Melanocyte of skin (primary cell): ENCODE results near the gene OTUB1. TPM values are rescaled to one million over a fixed set of nuclear protein-coding genes. Genes with fewer than 3 reads are reported as not detected.

Experiments
- small RNA-seq, 2 donors: library from RNA; depleted of rRNA; stranded (forward); fragments of <200 nt; gene quantifications; one replicate each; pipeline ENCODE3, GENCODE V24; 2012
- total RNA-seq, 2 donors: library from RNA; depleted of rRNA; stranded (reverse); fragments of >200 nt; gene quantifications; 2 replicates each; pipeline ENCODE4 v1.2.3, GENCODE V29; 2012

Gene OTUB1
- total RNA-seq: 10 to 100 TPM; 58.2 to 74.3 TPM

GRCh38 chr11:63986156-63986931 lies at the start of gene OTUB1:
TSS of gene OTUB1 (plus strand) at chr11:63986438. CDS start at chr11:63986457, 19 bp downstream.

DNA sequence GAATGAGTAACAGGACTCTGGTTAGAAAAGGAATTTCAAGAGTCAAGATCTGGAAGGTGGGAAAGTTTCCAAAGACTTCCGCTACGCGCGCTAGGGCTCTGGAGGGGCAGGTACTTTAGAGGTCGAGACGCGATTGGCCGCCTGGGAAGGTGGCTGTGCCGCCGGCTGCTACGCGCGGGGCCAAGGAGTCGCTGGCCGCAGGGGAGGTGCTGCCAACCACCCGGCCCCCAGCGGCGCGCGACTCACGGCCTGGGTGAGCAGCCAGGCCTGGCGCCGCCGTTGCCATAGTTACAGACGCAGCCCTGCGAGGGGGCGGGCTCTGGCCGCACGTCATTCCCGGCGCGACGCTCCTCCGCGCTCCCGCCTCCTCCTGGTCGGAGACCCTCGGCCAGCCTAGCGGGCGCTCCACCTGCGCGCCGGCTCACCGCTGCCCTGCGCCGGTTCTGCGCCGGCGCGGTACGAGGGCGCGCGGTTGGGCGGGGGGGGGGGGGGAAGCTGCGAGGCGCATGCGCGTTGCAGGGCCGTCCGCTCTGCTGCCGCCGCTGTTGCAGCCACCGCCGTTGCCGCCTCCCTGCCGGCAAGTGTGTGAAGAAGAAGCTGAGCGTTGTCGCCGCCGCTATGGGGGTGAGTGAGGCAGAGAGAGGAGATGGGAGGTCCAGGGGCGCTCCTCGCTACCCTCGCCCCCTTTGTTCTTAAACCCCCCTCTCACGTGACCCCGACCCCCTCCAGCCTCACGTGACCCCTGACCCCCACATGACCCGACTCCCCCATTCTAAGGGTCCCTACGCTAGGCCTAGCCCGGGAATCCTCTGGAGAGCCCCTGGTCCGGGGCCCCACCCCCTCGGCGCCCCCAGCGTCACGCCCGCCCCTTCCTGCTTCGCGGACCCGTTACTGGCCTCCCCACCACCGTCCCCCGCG lies 47.5 kb upstream of the OTUB1 start, which contains the start of gene NAA40:
Gene NAA40, plus strand, starts transcription at position 524 of the 918 bp plus-strand sequence. Its CDS starts 95 bp downstream, at position 619.

GRCh38 chr11:63974259-63975143 lies 11.7 kb upstream of the OTUB1 start, which contains the start of gene COX8A:
TSS of gene COX8A (plus strand) at chr11:63974620. CDS start at chr11:63974681, 61 bp downstream.

GRCh38 chr11:64035576-64035975 lies 49.3 kb downstream of the OTUB1 start, which contains the start of gene FLRT1:
TSS of gene FLRT1 (plus strand) at chr11:64035931. CDS start at chr11:64116268, 80,337 bp downstream.

Small RNA genes within 50 kb of the gene (small RNA-seq; reads per million reads assigned to genes)
- gene RNU6-45P: 0.52 to 0.82 reads per million in 2 donors

Other genes starting within 250 kb of the OTUB1 start
- 1 to 10 TPM; 8.6 to 9.0 TPM for gene ZFTA, start 217.7 kb upstream of the OTUB1 start, total RNA-seq
- gene SPINDOC, start 173.0 kb upstream of the OTUB1 start, total RNA-seq: 10 to 100 TPM; 23.1 to 38.6 TPM
- gene MARK2, start 147.3 kb upstream of the OTUB1 start, total RNA-seq: 10 to 100 TPM; 15.8 to 19.3 TPM
- under 1 TPM in 1 of 2 donors, not detected in 1; under 0.01 TPM for gene RCOR2, start 69.3 kb upstream of the OTUB1 start, total RNA-seq
- 10 to 100 TPM in 1 of 2 donors, 1 to 10 TPM in 1; 6.2 to 12.0 TPM for gene NAA40, start 47.4 kb upstream of the OTUB1 start, total RNA-seq
- 100 to 1,000 TPM; 365 to 406 TPM for gene COX8A, start 11.8 kb upstream of the OTUB1 start, total RNA-seq
- not detected for gene FLRT1, start 49.5 kb downstream of the OTUB1 start, total RNA-seq
- 10 to 100 TPM; 20.0 to 23.3 TPM for gene MACROD1, start 179.7 kb downstream of the OTUB1 start, total RNA-seq
- 100 to 1,000 TPM; 176 to 357 TPM for gene STIP1, start 199.7 kb downstream of the OTUB1 start, total RNA-seq
- gene FERMT3, start 220.3 kb downstream of the OTUB1 start, total RNA-seq: 10 to 100 TPM; 31.6 to 41.3 TPM
- gene TRPT1, start 239.7 kb downstream of the OTUB1 start, total RNA-seq: 10 to 100 TPM; 21.0 to 33.0 TPM
- gene NUDT22, start 239.8 kb downstream of the OTUB1 start, total RNA-seq: 10 to 100 TPM; 64.0 to 75.3 TPM
- gene DNAJC4, start 244.1 kb downstream of the OTUB1 start, total RNA-seq: 10 to 100 TPM in 1 of 2 donors, 1 to 10 TPM in 1; 4.3 to 11.4 TPM
- 10 to 100 TPM; 42.6 to 57.1 TPM for gene VEGFB, start 248.1 kb downstream of the OTUB1 start, total RNA-seq